MM.1S (cell line): ENCODE measurements around the gene FOXP1.

Source experiments
- DNase-seq: peaks from one replicate; pipeline ENCODE4 v3.0.0-alpha.2; 2015
- H2AFZ ChIP-seq: fragments of 300-600 bp; sonication (generic); 2 replicates; pipeline ENCODE4 v1.6.0; 2016; ENCODE audit warnings: antibody characterized with exemption, low read length
- H3F3A ChIP-seq: fragments of 300-600 bp; sonication (generic); 2 replicates; pipeline ENCODE4 v1.6.1; 2016; ENCODE audit warnings: mild to moderate bottlenecking, antibody characterized with exemption, low read length, moderate library complexity, mixed read lengths; ENCODE audit not compliant: insufficient read depth
- H3K27ac ChIP-seq: fragments of 300-600 bp; sonication (generic); 2 replicates; pipeline ENCODE4 v1.5.1; 2016; ENCODE audit warnings: mild to moderate bottlenecking, low read length
- H3K27me3 ChIP-seq: fragments of 300-600 bp; sonication (generic); replicated peaks from 2 replicates; pipeline ENCODE4 v1.6.0; 2016; ENCODE audit warnings: low read length; ENCODE audit not compliant: insufficient read depth
- H3K36me3 ChIP-seq: fragments of 300-600 bp; sonication (generic); replicated peaks from 2 replicates; pipeline ENCODE4 v1.6.1; 2016; ENCODE audit warnings: mild to moderate bottlenecking, low read length, mixed read lengths; ENCODE audit not compliant: insufficient read depth
- H3K4me1 ChIP-seq: fragments of 300-600 bp; sonication (generic); 2 replicates; pipeline ENCODE4 v1.6.1; 2016; ENCODE audit warnings: low read length, mixed read lengths
- H3K4me2 ChIP-seq: fragments of 300-600 bp; sonication (generic); 2 replicates; pipeline ENCODE4 v1.6.0; 2016; ENCODE audit warnings: low read depth, low read length
- H3K4me3 ChIP-seq: fragments of 300-600 bp; sonication (generic); 2 replicates; pipeline ENCODE4 v1.5.1; 2016; ENCODE audit warnings: low read length, mixed read lengths
- H3K79me2 ChIP-seq: fragments of 300-600 bp; sonication (generic); 2 replicates; pipeline ENCODE4 v1.6.1; 2016; ENCODE audit warnings: mixed run types, low read length, mixed read lengths
- H3K9ac ChIP-seq: fragments of 300-600 bp; sonication (generic); 2 replicates; pipeline ENCODE4 v1.6.1; 2016; ENCODE audit warnings: low read length, mixed read lengths
- H3K9me2 ChIP-seq: fragments of 300-600 bp; sonication (generic); replicated peaks from 2 replicates; pipeline ENCODE4 v1.6.1; 2016; ENCODE audit warnings: mild to moderate bottlenecking, low read length, mixed read lengths; ENCODE audit not compliant: insufficient read depth
- H3K9me3 ChIP-seq: fragments of 300-600 bp; sonication (generic); replicated peaks from 2 replicates; pipeline ENCODE4 v1.6.1; 2016; ENCODE audit warnings: mild to moderate bottlenecking, low read length, mixed read lengths; ENCODE audit not compliant: insufficient read depth
- H4K20me1 ChIP-seq: fragments of 300-600 bp; sonication (generic); 2 replicates; pipeline ENCODE4 v1.6.1; 2016; ENCODE audit warnings: mild to moderate bottlenecking, low read length, moderate library complexity, mixed read lengths; ENCODE audit not compliant: insufficient read depth
- EZH2 ChIP-seq: fragments of 300-600 bp; sonication (generic); optimal IDR thresholded peaks from 2 replicates; pipeline ENCODE3; 2017; ENCODE audit warnings: low read depth, mild to moderate bottlenecking, antibody characterized with exemption, low read length, mixed read lengths
- EZH2phosphoT487 ChIP-seq: fragments of 300-600 bp; sonication (generic); IDR thresholded peaks from 2 replicates; pipeline ENCODE4 v1.6.1; 2018; ENCODE audit warnings: antibody characterized with exemption, low read length
- TF ChIP-seq, protein P1 (sequence below): fragments of 300-600 bp; sonication (generic); IDR thresholded peaks from 2 replicates; pipeline ENCODE4 v1.5.1; 2016; ENCODE audit warnings: antibody characterized with exemption, low read length, mixed read lengths

The FOXP1 gene

DNA sequence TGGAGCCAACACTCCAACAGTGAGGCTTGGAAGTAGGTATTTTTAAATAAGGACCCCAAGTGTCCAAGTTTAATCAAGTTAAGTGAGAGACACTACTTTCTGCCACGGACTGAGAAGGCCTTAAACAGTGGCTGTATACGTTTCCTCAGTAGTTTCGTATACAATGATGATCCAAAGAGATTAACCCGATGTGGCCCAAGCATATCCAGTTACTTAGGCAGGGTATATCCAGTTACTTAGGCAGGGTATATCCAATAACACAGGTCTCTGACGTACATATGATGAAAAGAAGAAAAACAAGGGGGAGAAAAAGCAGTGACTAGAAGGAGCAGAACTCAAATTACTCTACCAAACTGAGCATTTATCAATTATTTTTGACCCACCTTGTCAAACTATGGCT, 591.4 kb downstream of the FOXP1 start:
- no peak overlapping the region for H3K9ac ChIP-seq
- no peak overlapping the region for H3K4me2 ChIP-seq
- no peak for TF ChIP-seq EZH2
- no peak for TF ChIP-seq EZH2phosphoT487
- TF ChIP-seq, protein P1, sequence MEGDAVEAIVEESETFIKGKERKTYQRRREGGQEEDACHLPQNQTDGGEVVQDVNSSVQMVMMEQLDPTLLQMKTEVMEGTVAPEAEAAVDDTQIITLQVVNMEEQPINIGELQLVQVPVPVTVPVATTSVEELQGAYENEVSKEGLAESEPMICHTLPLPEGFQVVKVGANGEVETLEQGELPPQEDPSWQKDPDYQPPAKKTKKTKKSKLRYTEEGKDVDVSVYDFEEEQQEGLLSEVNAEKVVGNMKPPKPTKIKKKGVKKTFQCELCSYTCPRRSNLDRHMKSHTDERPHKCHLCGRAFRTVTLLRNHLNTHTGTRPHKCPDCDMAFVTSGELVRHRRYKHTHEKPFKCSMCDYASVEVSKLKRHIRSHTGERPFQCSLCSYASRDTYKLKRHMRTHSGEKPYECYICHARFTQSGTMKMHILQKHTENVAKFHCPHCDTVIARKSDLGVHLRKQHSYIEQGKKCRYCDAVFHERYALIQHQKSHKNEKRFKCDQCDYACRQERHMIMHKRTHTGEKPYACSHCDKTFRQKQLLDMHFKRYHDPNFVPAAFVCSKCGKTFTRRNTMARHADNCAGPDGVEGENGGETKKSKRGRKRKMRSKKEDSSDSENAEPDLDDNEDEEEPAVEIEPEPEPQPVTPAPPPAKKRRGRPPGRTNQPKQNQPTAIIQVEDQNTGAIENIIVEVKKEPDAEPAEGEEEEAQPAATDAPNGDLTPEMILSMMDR, result no peak
- H3K27me3 ChIP-seq, result no peaks in the 10 kb centered on the region
- H3K9me2 ChIP-seq, result no peaks in the 10 kb centered on the region
- H3K4me3 ChIP-seq, result no peak overlapping the region
- no peaks in the 10 kb centered on the region for H3K9me3 ChIP-seq
- no peak for DNase-seq
- no peaks in the 10 kb centered on the region for H3K4me1 ChIP-seq
- no peaks in the 10 kb centered on the region for H3F3A ChIP-seq
- H3K79me2 ChIP-seq, result 0 out of 2 replicates have a peak, but pooled peaks cover 3% of the 10 kb centered on the region
- peaks cover 10% of the 10 kb centered on the region; the same call in 1 of the 2 replicates for H3K36me3 ChIP-seq
- H4K20me1 ChIP-seq, result no peaks in the 10 kb centered on the region
- no peak overlapping the region for H2AFZ ChIP-seq
- H3K27ac ChIP-seq, result no peak overlapping the region

DNA sequence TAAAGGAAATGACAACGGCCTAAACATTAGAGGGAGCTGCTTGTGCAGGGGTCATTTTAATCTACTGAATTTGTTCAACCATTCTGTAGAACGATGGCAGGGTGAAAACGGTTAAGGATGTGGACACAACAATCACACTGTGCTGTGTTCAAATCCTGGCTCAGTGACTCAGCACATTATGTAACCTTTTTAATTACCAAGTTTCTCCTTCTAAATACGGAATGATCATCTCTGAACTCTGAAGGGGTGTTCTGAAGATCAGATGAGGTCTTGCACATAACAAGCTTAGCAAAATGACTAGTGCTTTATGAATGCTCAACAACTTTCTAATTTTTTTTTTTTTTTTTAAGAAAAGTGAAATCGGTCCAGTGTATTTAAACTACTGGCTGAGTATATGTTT, 592.8 kb downstream of the FOXP1 start:
- Histone ChIP-seq H3F3A (no peaks in the 10 kb centered on the region), H4K20me1 (no peaks in the 10 kb centered on the region), H3K9me2 (no peaks in the 10 kb centered on the region), H3K4me2 (no peak overlapping the region), H3K9ac (no peak overlapping the region), H3K36me3 (peaks cover 20% of the 10 kb centered on the region; the same call in 1 of the 2 replicates), H3K4me1 (no peaks in the 10 kb centered on the region), H3K79me2 (0 out of 2 replicates have a peak, but pooled peaks cover 3% of the 10 kb centered on the region), H3K27ac (no peak overlapping the region), H2AFZ (no peak overlapping the region), H3K9me3 (no peaks in the 10 kb centered on the region), H3K27me3 (no peaks in the 10 kb centered on the region), H3K4me3 (no peak overlapping the region)
- TF ChIP-seq EZH2phosphoT487 (no peak), EZH2 (no peak)
- TF ChIP-seq, protein P1, result no peak
- no peak for DNase-seq

DNA sequence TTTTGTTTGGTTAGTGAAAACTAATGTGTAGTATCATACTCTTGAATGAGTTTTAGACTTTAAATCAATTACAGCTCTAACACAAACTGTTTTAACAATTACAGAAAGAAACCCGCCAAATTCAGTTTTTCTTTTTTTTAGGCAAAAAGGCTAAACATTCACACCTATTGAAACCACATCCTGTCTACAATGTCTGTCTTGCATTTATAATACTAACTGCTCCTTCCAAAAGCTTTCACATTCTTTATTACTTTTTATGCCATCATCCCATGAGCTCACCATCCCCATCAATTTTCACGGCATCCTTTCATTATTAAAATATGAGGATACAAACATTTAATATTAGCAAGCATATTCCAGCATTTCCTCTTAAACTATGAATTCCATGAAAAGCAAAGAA, 593.3 kb downstream of the FOXP1 start:
- no peaks in the 10 kb centered on the region for H3K9me2 ChIP-seq
- peaks cover 20% of the 10 kb centered on the region; the same call in 1 of the 2 replicates for H3K36me3 ChIP-seq
- no peak overlapping the region for H2AFZ ChIP-seq
- H3K9ac ChIP-seq, result no peak overlapping the region
- H4K20me1 ChIP-seq, result no peaks in the 10 kb centered on the region
- no peaks in the 10 kb centered on the region for H3K27me3 ChIP-seq
- no peak overlapping the region for H3K27ac ChIP-seq
- no peaks in the 10 kb centered on the region for H3K9me3 ChIP-seq
- no peaks in the 10 kb centered on the region for H3F3A ChIP-seq
- H3K4me2 ChIP-seq, result no peak overlapping the region
- H3K4me1 ChIP-seq, result no peaks in the 10 kb centered on the region
- no peak for DNase-seq
- TF ChIP-seq, protein P1, result no peak
- H3K4me3 ChIP-seq, result no peak overlapping the region
- 0 out of 2 replicates have a peak, but pooled peaks cover 3% of the 10 kb centered on the region for H3K79me2 ChIP-seq
